ENCODE data around the gene PPIL3. TPM values are rescaled to one million over a fixed set of nuclear protein-coding genes. Genes with fewer than 3 reads are reported as not detected.
A peak's percentile ranks its signal among the peaks of the same experiment; 100 is the strongest.
"Not testable (repeated sequence)": the region's sequence is repeated elsewhere in the genome, so short reads cannot be mapped to it uniquely, and the experiment has no call there.

Gene PPIL3
- total RNA-seq, 6 donors from 2014 or later, result 15.7 to 28.8 (median 19.5) TPM

DNA sequence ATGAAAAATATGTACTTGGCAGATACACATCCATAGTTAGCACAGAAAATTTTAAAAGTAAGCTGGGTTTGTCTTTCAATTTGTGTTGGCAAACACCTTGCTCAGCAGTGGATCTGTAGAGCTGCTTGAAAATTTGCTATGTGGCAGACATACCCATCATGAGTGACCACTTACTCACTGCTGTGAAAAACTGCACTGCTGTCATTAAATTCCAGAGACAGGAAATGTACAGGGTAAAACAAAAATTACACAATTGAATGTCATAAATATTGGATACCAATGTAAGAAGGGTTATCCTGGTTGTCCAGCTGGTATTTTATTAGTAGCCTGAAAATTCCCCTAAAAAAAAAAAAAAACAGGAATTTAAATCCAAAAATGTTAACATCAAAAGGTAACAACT, 24.8 kb upstream of the PPIL3 start:
- Histone ChIP-seq H3K4me1 (no peaks in the 10 kb centered on the region), H3K9me3 (no peaks in the 10 kb centered on the region), H3K36me3 (peaks cover 25 to 84% (median 49%) of the 10 kb centered on the region in 4 donors), H3K4me3 (no peak overlapping the region), H3K27me3 (no peaks in the 10 kb centered on the region), H3K27ac (no peak overlapping the region)
- TF ChIP-seq POLR2AphosphoS5 (IDR thresholded peaks at IDR 0.05) (no peak), POLR2A (IDR thresholded peaks at IDR 0.05) (no peak), EP300 (IDR thresholded peaks at IDR 0.05) (no peak)
- TF ChIP-seq, protein P1, sequence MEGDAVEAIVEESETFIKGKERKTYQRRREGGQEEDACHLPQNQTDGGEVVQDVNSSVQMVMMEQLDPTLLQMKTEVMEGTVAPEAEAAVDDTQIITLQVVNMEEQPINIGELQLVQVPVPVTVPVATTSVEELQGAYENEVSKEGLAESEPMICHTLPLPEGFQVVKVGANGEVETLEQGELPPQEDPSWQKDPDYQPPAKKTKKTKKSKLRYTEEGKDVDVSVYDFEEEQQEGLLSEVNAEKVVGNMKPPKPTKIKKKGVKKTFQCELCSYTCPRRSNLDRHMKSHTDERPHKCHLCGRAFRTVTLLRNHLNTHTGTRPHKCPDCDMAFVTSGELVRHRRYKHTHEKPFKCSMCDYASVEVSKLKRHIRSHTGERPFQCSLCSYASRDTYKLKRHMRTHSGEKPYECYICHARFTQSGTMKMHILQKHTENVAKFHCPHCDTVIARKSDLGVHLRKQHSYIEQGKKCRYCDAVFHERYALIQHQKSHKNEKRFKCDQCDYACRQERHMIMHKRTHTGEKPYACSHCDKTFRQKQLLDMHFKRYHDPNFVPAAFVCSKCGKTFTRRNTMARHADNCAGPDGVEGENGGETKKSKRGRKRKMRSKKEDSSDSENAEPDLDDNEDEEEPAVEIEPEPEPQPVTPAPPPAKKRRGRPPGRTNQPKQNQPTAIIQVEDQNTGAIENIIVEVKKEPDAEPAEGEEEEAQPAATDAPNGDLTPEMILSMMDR (IDR thresholded peaks at IDR 0.05), result no peak
- no peak for DNase-seq
- no peak for ATAC-seq (ENCODE audit: low FRiP score in 2 of 2)

DNA sequence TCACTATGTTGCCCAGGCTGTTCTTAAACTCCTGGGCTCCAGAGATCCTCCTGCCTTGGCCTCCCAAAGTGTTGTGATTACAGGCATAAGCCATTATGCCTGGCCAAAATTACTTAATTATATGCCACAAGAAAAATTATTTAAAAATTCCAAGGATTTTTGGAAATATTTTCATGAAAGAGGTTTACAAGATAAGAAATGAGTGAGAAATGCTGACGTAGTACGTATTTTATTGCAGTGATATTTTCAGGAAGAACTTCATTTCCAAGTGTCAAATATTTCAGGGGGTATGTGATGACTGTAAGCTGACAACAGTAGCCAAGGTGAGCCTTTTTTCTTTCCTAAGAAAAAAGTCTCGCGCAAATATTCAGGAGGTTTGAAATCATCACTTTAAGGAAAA, 21.1 kb upstream of the PPIL3 start:
- 95% methylated on average over 4 of the region's 4 CpGs for WGBS, 2 donors
- H3K4me3 ChIP-seq, result no peak overlapping the region
- no peak for TF ChIP-seq EP300 (IDR thresholded peaks at IDR 0.05)
- no peak for TF ChIP-seq POLR2AphosphoS5 (IDR thresholded peaks at IDR 0.05)
- no peak for TF ChIP-seq POLR2A (IDR thresholded peaks at IDR 0.05)
- TF ChIP-seq, protein P1 (IDR thresholded peaks at IDR 0.05), result no peak
- no peaks in the 10 kb centered on the region for H3K27me3 ChIP-seq
- H3K9me3 ChIP-seq, result no peaks in the 10 kb centered on the region
- H3K36me3 ChIP-seq, result peaks cover 15 to 64% (median 29%) of the 10 kb centered on the region in 4 donors
- ATAC-seq (ENCODE audit: low FRiP score in 2 of 2), result no peak
- no peaks in the 10 kb centered on the region for H3K4me1 ChIP-seq
- no peak for DNase-seq
- H3K27ac ChIP-seq, result no peak overlapping the region

DNA sequence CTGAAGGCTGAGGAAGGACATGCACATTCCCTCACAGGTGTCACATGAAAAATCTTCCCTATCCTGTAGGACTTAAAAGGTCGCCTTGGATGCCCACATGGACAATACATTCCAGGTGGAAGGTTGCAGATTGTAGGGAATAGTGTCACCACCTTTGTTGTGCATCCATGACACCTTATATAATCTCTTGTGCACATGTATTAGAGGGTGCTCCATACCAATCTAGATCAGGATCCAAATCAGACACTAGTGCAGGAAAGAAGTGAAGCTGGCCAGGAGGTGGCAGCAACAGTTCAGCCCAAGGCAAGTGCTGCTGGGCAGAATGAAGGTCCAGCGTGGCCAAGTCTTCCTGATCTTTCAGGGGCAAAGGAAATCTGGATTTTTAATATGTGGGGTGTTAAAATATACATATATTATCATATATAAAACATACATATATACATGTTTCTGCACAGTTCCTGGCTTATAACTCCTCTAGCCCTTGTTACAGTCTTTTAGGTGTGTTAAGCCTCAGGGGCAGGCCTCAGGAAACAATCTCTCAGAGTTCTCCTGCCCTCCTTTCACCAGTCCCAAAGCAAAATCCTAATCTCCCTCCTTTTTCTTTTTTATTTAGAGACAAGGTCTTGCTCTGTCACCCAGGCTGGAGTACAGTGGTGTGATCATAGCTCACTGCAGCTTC, 16.9 kb upstream of the PPIL3 start:
- ATAC-seq (ENCODE audit: low FRiP score in 2 of 2) (peak; percentile 78 to 84), DNase-seq (peak in 1 of 2 donors; percentile 74)
- Histone ChIP-seq H3K27ac (no peak overlapping the region), H3K4me1 (no peaks in the 10 kb centered on the region), H3K27me3 (no peaks in the 10 kb centered on the region), H3K4me3 (no peak overlapping the region), H3K36me3 (peaks cover 0 to 47% (median 9%) of the 10 kb centered on the region in 4 donors), H3K9me3 (no peaks in the 10 kb centered on the region)
- TF ChIP-seq, protein P1 (IDR thresholded peaks at IDR 0.05), result peak in 4 of 6 experiments; percentile 51 to 62 (median 60)
- TF ChIP-seq EP300 (IDR thresholded peaks at IDR 0.05), result no peak
- 42 to 50% methylated on average over 2 of the region's 2 CpGs for WGBS, 2 donors

DNA sequence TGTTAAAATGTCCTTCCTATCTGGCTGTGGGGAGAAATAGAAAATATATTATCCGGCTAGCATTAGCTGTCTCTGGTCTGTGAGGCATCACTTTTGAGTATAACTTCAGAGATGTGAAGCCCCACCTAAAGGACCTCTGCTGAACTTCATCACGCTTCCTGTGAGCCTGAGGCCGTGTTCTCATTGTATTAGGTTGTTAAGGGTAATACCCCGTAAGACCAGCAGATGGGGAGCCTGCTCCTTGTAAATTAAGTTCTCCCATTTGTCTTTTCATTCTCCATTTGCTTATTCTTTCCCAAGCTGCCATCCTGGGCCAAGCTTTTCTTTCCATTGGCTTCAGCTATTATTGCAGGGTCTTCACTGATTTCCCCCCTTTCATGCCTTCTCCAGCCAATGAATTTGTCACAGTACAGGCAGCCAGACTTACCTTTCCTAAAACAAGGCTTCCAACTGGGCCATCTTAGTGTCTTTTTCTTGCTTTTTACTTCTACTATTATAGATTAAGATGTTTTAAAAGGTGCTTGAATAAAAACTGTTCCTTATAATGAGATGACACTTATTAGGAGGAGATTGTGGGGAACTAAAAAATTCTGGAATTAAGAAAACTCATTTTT, 12.7 kb upstream of the PPIL3 start:
- TF ChIP-seq EP300 (IDR thresholded peaks at IDR 0.05), result no peak
- TF ChIP-seq, protein P1 (IDR thresholded peaks at IDR 0.05), result peak; percentile 72 to 89 (median 82)
- TF ChIP-seq POLR2A (IDR thresholded peaks at IDR 0.05), result no peak
- no peak for TF ChIP-seq POLR2AphosphoS5 (IDR thresholded peaks at IDR 0.05)
- H3K36me3 ChIP-seq, result peaks cover 5 to 60% (median 29%) of the 10 kb centered on the region in 4 donors
- no peaks in the 10 kb centered on the region for H3K9me3 ChIP-seq
- H3K4me3 ChIP-seq, result no peak overlapping the region
- WGBS, 2 donors, result 8 to 11% methylated on average over 4 of the region's 4 CpGs
- H3K27me3 ChIP-seq, result no peaks in the 10 kb centered on the region
- no peak overlapping the region for H3K27ac ChIP-seq
- no peaks in the 10 kb centered on the region for H3K4me1 ChIP-seq
- DNase-seq (peak in 1 of 2 donors; percentile 74), ATAC-seq (ENCODE audit: low FRiP score in 2 of 2) (peak; percentile 92 to 94)

DNA sequence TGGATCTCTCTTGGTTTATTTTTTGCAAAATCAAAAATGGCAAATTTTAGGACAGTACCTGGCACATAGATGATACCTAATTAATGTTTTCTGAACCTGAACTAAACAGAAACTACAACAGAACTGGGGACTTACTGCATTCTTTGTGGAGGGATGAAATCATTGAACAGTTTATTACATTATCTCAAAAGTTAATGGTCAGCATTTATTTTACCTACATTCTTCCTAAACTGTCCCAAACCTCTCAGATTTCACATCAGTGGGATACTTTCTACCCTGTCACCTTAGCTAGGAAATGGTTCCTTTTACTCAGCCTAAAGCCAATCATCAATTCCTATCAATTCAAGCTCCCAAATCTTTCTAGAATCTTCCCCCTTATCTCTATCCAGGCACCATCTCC, 10.6 kb upstream of the PPIL3 start:
- H3K27me3 ChIP-seq, result no peaks in the 10 kb centered on the region
- no peak for TF ChIP-seq POLR2AphosphoS5 (IDR thresholded peaks at IDR 0.05)
- no peak for TF ChIP-seq POLR2A (IDR thresholded peaks at IDR 0.05)
- TF ChIP-seq, protein P1 (IDR thresholded peaks at IDR 0.05), result no peak
- TF ChIP-seq EP300 (IDR thresholded peaks at IDR 0.05), result no peak
- no peak overlapping the region for H3K27ac ChIP-seq
- DNase-seq, result no peak
- H3K4me1 ChIP-seq, result no peaks in the 10 kb centered on the region
- no peaks in the 10 kb centered on the region for H3K9me3 ChIP-seq
- H3K4me3 ChIP-seq, result no peak overlapping the region
- peaks cover 7 to 77% (median 41%) of the 10 kb centered on the region in 4 donors for H3K36me3 ChIP-seq
- ATAC-seq (ENCODE audit: low FRiP score in 2 of 2), result no peak

DNA sequence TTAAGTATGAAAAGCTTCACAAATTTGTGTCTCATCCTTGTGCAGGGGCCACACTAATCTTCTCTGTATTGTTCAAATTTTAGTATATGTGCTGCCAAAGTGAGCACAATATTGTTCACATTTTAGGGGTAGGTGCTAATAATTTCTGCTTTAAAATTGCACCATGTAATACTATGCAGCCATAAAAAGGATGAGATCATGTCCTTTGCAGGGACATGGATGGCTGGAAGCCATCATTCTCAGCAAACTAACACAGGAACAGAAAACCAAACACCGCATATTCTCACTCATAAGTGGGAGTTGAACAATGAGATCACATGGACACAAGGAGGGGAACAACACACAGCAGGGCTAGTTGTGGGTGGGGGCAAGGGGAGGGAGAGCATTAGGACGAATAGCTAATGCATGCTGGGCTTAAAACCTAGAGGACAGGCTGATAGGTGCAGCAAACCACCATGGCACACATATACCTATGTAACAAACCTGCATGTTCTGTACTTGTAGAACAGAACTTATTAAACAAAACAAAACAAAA, 7.1 kb downstream of the PPIL3 start:
- not testable (repeated sequence) for H3K27me3 ChIP-seq; H3K4me1 ChIP-seq; H3K4me3 ChIP-seq; H3K27ac ChIP-seq; ATAC-seq (ENCODE audit: low FRiP score in 2 of 2); DNase-seq; H3K9me3 ChIP-seq
- WGBS, 2 donors, result 86 to 94% methylated on average over 2 of the region's 2 CpGs
- peaks cover 20 to 74% (median 37%) of the 10 kb centered on the region in 4 donors for H3K36me3 ChIP-seq

All from upper lobe of left lung (tissue), 6 donors.